GM21723 (cell line): ENCODE measurements around the gene NUBP2.
A peak's percentile ranks its signal among the peaks of the same experiment; 100 is the strongest.

Source experiments
- ATAC-seq: cut with Tn5 transposase; IDR thresholded peaks from one replicate; pipeline ENCODE4 v1.9.1; 2021; ENCODE audit warnings: mild to moderate bottlenecking, moderate library complexity; ENCODE audit not compliant: unreplicated experiment

The NUBP2 gene

GRCh38 chr16:1823821-1824220 lies 41.1 kb downstream of the NUBP2 start:
- ATAC-seq: no peak

GRCh38 chr16:1825381-1825863 lies 42.7 kb downstream of the NUBP2 start:
- no peak for ATAC-seq

GRCh38 chr16:1825864-1826690 lies 43.3 kb downstream of the NUBP2 start:
- peak; percentile 54 for ATAC-seq

GRCh38 chr16:1826691-1827573 lies 44.2 kb downstream of the NUBP2 start, which contains the start of the genes FAHD1 and HAGH:
FAHD1 (plus strand) TSS chr16:1827206; CDS start chr16:1827239, 33 bp downstream.
HAGH (minus strand) TSS chr16:1826825; CDS start chr16:1826787, 38 bp downstream.
- peak; percentile 77 for ATAC-seq

GRCh38 chr16:1828645-1829410 lies 46.1 kb downstream of the NUBP2 start:
- no peak for ATAC-seq

- no peak for ATAC-seq
These were observed 47.5 kb downstream of the NUBP2 start for GRCh38 chr16:1830213-1830612.

GRCh38 chr16:1831186-1832075 lies 48.7 kb downstream of the NUBP2 start:
- no peak for ATAC-seq

GRCh38 chr16:1832838-1833454 lies 50.2 kb downstream of the NUBP2 start:
- ATAC-seq: no peak

GRCh38 chr16:1834096-1834495 lies 51.3 kb downstream of the NUBP2 start:
- ATAC-seq: no peak
